Thymus (tissue), 11 donors: Measurements from ENCODE around the gene FBXW9. TPM values are rescaled to one million over a fixed set of nuclear protein-coding genes. Genes with fewer than 3 reads are reported as not detected.
"Not testable (repeated sequence)": the region's sequence is repeated elsewhere in the genome, so short reads cannot be mapped to it uniquely, and the experiment has no call there.

Experiments used
- DNase-seq, 9 donors: peaks; one replicate each; pipeline ENCODE4 v3.0.0-alpha.2; 2013; ENCODE audit warnings: low spot score in 9 of 9, low read depth in 6 of 9, missing footprints in 1 of 9
- H3K27ac ChIP-seq, 2 donors: one replicate each; pipeline ENCODE4 v1.5.1; 2013; ENCODE audit warnings: control low read depth in 1 of 2, low read depth in 1 of 2, low read length in 1 of 2, mild to moderate bottlenecking in 1 of 2, moderate library complexity in 1 of 2
- H3K27me3 ChIP-seq, 2 donors: one replicate each; pipeline ENCODE4 v1.5.1; 2013; ENCODE audit warnings: low read length in 1 of 2; ENCODE audit not compliant: control insufficient read depth in 2 of 2, insufficient read depth in 1 of 2
- H3K36me3 ChIP-seq, 2 donors: one replicate each; pipeline ENCODE4 v1.5.1; 2013; ENCODE audit warnings: low read length in 1 of 2, mild to moderate bottlenecking in 1 of 2, moderate library complexity in 1 of 2; ENCODE audit not compliant: control insufficient read depth in 2 of 2, insufficient read depth in 2 of 2
- H3K4me1 ChIP-seq, 2 donors: one replicate each; pipeline ENCODE4 v1.5.1; 2013; ENCODE audit warnings: low read length in 2 of 2; ENCODE audit not compliant: control insufficient read depth in 2 of 2, insufficient read depth in 2 of 2
- H3K4me3 ChIP-seq, 2 donors: one replicate each; pipeline ENCODE4 v1.5.1; 2013; ENCODE audit warnings: low read length in 2 of 2, control low read depth in 1 of 2, mild to moderate bottlenecking in 1 of 2
- H3K9me3 ChIP-seq, 2 donors: one replicate each; pipeline ENCODE4 v1.5.1; 2013; ENCODE audit warnings: low read length in 1 of 2, mild to moderate bottlenecking in 1 of 2; ENCODE audit not compliant: control insufficient read depth in 2 of 2, insufficient read depth in 1 of 2
- WGBS: extraction: QIAGEN DNeasy Blood & Tissue Kit; methylation state at CpG from one replicate; pipeline ENCODE4 v1.1.7; 2013; 5-methylcytosine and 5-hydroxymethylcytosine counted together
- polyA plus RNA-seq: library from polyadenylated mRNA; stranded (reverse); fragments of 200-250 nt; gene quantifications from one replicate; pipeline ENCODE4 v1.2.3, GENCODE V29; 2013
- total RNA-seq: library from RNA; stranded (reverse); fragments of 120-200 nt; gene quantifications from one replicate; pipeline ENCODE4 v1.2.4, GENCODE V29; 2013
- donor health status: healthy.

Gene FBXW9
- total and polyA plus RNA-seq, 2 donors, result 6.2 to 6.5 TPM

DNA sequence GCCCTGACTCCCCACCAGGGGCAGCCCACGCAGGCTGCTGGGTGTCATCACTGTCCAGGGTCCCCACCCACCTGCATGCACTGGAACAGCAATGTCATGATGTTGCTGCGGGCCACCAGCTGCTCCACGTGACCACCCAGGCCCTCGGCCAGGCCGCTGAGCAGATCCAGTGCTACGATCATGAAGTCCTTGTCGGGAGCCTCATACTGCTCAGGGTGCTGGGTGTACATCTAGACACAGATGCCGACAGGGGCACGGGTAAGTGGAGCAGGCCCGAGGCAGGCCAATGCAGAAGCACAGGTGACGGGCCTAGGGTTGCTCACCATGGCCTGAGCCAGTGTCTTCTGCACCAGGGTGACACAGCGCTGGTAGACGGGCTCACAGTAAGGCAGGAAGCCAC lies 8.7 kb upstream of the FBXW9 start:
- Histone ChIP-seq H3K27ac (no peak overlapping the region), H3K36me3 (peaks cover 82 to 84% of the 10 kb centered on the region in 2 donors), H3K27me3 (no peaks in the 10 kb centered on the region), H3K9me3 (no peaks in the 10 kb centered on the region), H3K4me3 (no peak overlapping the region), H3K4me1 (no peaks in the 10 kb centered on the region)
- DNase-seq, result no peak
- WGBS, result 98% methylated on average over 13 of the region's 13 CpGs

DNA sequence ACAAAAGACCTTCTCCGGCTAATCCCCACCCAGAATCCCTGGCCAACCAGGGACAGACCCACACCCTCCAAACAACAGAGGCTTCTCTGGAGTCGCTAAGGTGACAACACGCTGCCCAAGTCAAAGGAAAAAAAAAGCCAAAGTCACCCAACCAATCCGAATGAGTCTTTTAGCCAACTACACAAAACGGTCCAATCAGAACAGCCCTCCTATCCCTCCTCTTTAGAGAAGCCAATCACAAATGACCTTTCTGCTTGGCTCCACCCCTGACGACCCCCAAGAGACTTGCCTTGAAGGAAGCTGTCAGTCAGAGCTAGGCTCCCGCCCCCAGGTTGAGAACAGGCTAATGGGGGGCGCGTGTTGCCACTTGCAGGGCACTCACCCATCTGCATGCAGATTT lies 6.6 kb upstream of the FBXW9 start:
- no peaks in the 10 kb centered on the region for H3K9me3 ChIP-seq
- peak in 1 of 9 donors; percentile 62 for DNase-seq
- WGBS, result 92% methylated on average over 9 of the region's 9 CpGs
- no peaks in the 10 kb centered on the region for H3K27me3 ChIP-seq
- no peaks in the 10 kb centered on the region for H3K4me1 ChIP-seq
- peaks cover 68 to 80% of the 10 kb centered on the region in 2 donors for H3K36me3 ChIP-seq
- no peak overlapping the region for H3K27ac ChIP-seq
- no peak overlapping the region for H3K4me3 ChIP-seq

DNA sequence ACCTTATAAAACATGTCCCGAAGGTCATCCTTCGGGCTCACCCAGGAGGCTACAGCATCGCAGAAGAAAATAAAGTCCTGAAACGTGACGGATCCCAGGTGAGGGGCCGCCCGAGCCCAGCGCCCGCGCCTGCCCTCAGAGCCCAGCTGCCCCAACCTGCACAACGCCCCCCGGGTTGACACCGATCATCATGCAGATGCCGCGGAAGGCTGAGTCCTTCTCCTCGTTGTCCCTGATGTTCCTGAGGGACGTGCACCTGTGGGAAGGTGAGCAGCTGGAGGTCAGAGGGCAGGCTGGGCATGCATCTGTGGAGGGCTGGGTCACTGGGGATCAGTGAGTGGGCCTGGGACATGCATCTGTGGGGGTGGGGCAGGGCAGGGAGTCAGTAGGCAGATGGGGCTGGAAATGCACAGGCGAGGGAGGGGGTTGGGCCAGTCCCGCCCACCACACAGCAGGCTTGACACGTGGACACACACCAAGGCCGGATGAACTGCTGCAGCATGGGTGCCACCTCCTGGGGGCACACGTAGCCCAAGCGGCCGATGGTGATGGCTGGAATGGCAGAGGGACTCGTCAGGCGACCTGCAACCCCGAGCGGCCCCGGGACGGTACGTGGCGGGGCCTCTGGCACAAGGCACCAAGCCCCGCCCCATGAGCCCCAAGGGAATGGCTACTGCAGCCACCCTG lies 5.3 kb upstream of the FBXW9 start:
- no peak overlapping the region for H3K27ac ChIP-seq
- H3K36me3 ChIP-seq, result peaks cover 63 to 71% of the 10 kb centered on the region in 2 donors
- no peaks in the 10 kb centered on the region for H3K9me3 ChIP-seq
- DNase-seq, result no peak
- WGBS, result 99% methylated on average over 33 of the region's 33 CpGs
- H3K27me3 ChIP-seq, result no peaks in the 10 kb centered on the region
- no peak overlapping the region for H3K4me3 ChIP-seq
- peaks cover 5 to 6% of the 10 kb centered on the region in 2 donors for H3K4me1 ChIP-seq

DNA sequence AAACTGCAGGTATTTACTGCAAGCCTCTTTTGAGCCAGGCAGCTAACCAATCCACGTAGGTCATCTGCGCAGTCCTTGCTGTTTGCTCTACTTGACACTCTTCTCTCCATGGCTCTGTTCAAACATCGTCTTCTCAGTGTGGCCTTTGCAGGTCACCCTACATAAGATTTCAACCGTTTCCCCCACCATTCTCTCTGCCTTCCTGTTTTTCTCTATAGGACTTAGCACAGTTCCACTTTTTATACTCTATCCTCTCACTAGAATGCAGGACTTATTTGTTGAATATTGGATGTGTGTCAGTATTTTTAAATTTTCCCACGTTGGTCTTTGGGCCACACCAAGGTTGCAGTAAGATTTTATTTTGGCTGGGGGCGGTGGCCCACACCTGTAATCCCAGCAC lies 1.7 kb upstream of the FBXW9 start:
- no peak for DNase-seq
- Histone ChIP-seq H3K9me3 (no peaks in the 10 kb centered on the region), H3K27ac (no peak overlapping the region), H3K4me1 (peaks cover 10 to 14% of the 10 kb centered on the region in 2 donors), H3K4me3 (no peak overlapping the region), H3K36me3 (peaks cover 33 to 40% of the 10 kb centered on the region in 2 donors), H3K27me3 (no peaks in the 10 kb centered on the region)
- 91% methylated on average over 6 of the region's 6 CpGs for WGBS

DNA sequence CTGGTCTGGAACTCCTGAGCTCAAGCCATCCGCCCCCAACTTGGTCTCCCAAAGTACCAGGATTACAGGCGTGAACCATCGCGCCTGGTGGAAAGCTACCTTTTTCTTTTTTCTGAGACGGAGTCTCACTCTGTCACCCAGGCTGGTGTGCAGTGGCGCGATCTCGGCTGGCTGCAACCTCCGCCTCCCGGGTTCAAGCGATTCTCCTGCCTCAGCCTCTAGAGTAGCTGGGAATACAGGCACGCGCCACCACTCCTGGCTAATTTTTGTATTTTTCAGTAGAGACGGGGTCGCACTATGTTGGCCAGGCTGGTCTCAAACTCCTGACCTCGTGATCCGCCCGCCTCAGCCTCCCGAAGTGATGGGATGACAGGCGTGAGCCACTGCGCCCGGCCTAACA lies 994 bp upstream of the FBXW9 start:
- WGBS, result 97% methylated on average over 22 of the region's 22 CpGs
- Histone ChIP-seq H3K4me1 (peaks cover 10 to 14% of the 10 kb centered on the region in 2 donors), H3K36me3 (peaks cover 33 to 38% of the 10 kb centered on the region in 2 donors)
- H3K4me3 ChIP-seq, H3K9me3 ChIP-seq, H3K27ac ChIP-seq, DNase-seq, H3K27me3 ChIP-seq: not testable (repeated sequence)

DNA sequence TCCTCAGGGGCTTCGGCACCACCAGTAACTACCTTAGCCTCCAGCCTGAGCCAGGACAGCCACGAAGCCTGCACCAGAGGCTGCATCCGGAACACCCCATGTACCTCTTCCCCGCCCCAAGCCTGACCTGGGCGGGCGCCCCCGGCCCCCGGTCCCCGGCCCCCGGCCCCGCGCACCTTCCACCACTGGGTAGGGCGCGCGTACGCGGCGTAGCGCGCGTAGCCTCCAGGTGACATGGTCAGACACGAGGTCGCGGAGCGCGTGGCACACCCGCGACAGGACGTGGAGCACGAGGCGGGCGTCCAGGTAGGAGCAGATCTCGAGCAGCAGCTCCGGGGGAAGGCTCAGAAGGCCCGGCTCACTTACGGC lies 450 bp downstream of the FBXW9 start:
- H3K9me3 ChIP-seq, result no peaks in the 10 kb centered on the region
- H3K4me3 ChIP-seq, result peak overlapping the region; percentile 66 to 93
- 4% methylated on average over 36 of the region's 36 CpGs for WGBS
- no peak for DNase-seq
- H3K27ac ChIP-seq, result no peak overlapping the region
- peaks cover 10 to 14% of the 10 kb centered on the region in 2 donors for H3K4me1 ChIP-seq
- H3K27me3 ChIP-seq, result no peaks in the 10 kb centered on the region
- H3K36me3 ChIP-seq, result peaks cover 19 to 24% of the 10 kb centered on the region in 2 donors

DNA sequence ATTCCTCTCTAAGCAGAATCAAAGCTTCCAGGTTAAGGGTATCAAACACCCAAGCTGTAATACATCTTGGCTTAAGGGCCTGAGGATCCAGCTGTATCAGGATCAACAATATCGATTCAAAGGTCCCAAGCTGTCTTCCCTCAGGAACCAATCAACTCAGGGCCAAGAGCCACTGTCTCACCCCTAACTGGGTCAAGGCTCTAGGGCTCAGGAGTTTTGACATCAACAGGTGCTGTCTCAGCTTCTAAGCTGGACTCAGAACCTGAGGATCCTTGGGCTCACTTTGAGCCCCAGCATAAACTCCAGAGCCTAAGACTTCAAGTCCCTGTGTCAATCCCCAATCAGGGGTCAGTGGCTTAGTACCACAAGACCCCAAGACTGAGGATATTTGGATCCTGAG lies 917 bp downstream of the FBXW9 start:
- Histone ChIP-seq H3K4me1 (peaks cover 10 to 14% of the 10 kb centered on the region in 2 donors), H3K4me3 (peak overlapping the region in 1 of 2 donors; percentile 93), H3K27me3 (no peaks in the 10 kb centered on the region), H3K9me3 (no peaks in the 10 kb centered on the region), H3K36me3 (peaks cover 17 to 19% of the 10 kb centered on the region in 2 donors), H3K27ac (no peak overlapping the region)
- 90% methylated on average over 1 of the region's 1 CpG for WGBS
- DNase-seq, result no peak

DNA sequence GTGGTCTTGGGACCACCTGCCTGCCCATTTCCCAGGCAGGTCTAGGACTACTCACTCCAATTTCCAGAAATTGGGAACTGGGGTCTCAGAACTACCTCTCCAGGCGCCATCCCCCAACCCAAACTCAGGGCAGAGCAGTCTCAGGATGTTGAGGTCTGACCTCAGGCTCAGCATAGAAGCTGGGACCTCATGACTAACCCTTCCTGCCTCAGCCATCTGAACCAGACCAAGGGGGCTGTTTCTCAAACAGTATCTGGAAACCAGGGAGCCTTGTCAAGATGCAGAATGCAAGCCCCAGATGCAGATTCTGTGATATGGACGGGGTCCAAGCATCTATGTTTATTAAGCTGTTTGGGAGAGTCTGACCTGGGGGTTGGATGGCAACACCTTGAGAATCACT lies 1.3 kb downstream of the FBXW9 start:
- no peak for DNase-seq
- Histone ChIP-seq H3K4me1 (peaks cover 10 to 14% of the 10 kb centered on the region in 2 donors), H3K27me3 (no peaks in the 10 kb centered on the region), H3K27ac (no peak overlapping the region), H3K36me3 (peaks cover 12 to 16% of the 10 kb centered on the region in 2 donors), H3K4me3 (no peak overlapping the region), H3K9me3 (no peaks in the 10 kb centered on the region)
- WGBS, result 92% methylated on average over 2 of the region's 2 CpGs

DNA sequence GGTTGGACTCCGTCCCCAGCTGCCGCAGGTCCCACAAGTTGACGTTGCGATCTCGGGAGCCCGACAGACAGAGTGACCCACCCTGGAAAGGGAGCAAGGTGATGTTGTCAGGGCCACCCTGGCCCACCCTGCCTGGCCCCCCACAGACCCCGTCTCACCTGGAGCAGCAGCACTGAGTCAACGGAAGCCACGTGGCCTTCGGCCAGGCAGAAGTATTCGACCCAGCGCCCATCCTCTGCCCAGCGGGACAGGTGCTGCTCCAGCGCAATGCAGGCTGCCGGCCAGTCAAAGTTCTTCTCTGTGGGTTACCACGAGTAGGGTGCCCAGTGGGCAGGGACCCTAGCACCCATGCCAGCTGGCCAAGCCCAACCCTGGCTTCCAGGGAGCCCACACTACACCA lies 1.8 kb downstream of the FBXW9 start:
- 97% methylated on average over 16 of the region's 16 CpGs for WGBS
- Histone ChIP-seq H3K27me3 (no peaks in the 10 kb centered on the region), H3K27ac (no peak overlapping the region), H3K9me3 (no peaks in the 10 kb centered on the region), H3K4me3 (no peak overlapping the region), H3K36me3 (peaks cover 10 to 12% of the 10 kb centered on the region in 2 donors), H3K4me1 (peaks cover 10 to 14% of the 10 kb centered on the region in 2 donors)
- no peak for DNase-seq
